Measurements from ENCODE around the gene OR5L2. TPM values are rescaled to one million over a fixed set of nuclear protein-coding genes. Genes with fewer than 3 reads are reported as not detected.
"Not testable (repeated sequence)": the region's sequence is repeated elsewhere in the genome, so short reads cannot be mapped to it uniquely, and the experiment has no call there.

Gene OR5L2
- polyA plus RNA-seq (2013, experiment 1 of 2; ENCODE audit: insufficient read length) = not detected
- not detected for polyA plus RNA-seq (2013, experiment 2 of 2; ENCODE audit: insufficient read length)

GRCh38 chr11:55826919-55827318, at the start of gene OR5L2:
OR5L2 (plus strand) TSS chr11:55827219; CDS start chr11:55827219, 0 bp downstream.
- DNase-seq = no peak

- DNase-seq = no peak
Measured at GRCh38 chr11:55791606-55792005, 35.4 kb upstream of the OR5L2 start.

GRCh38 chr11:55793321-55793720, 33.7 kb upstream of the OR5L2 start:
- DNase-seq = no peak

- no peak for DNase-seq
Measured at GRCh38 chr11:55795256-55795655, 31.8 kb upstream of the OR5L2 start, which contains the start of gene OR5D14. OR5D14 (plus strand) TSS chr11:55795556; CDS start chr11:55795556, 0 bp downstream.

- DNase-seq = no peak
Measured at GRCh38 chr11:55806248-55806647, 20.8 kb upstream of the OR5L2 start.

- no peak for DNase-seq
Measured at GRCh38 chr11:55811067-55811466, 16.0 kb upstream of the OR5L2 start, which contains the start of gene OR5L1. OR5L1 (plus strand) TSS chr11:55811367; CDS start chr11:55811467, 100 bp downstream.

- no peak for DNase-seq
Measured at GRCh38 chr11:55819330-55819729, 7.7 kb upstream of the OR5L2 start, which contains the start of gene OR5D18. OR5D18 (plus strand) TSS chr11:55819630; CDS start chr11:55819630, 0 bp downstream.

- no peak for DNase-seq
Measured at GRCh38 chr11:55838452-55838851, 11.4 kb downstream of the OR5L2 start, which contains the start of gene OR5D16. OR5D16 (plus strand) TSS chr11:55838752; CDS start chr11:55838752, 0 bp downstream.

- no peak for DNase-seq
Measured at GRCh38 chr11:55847453-55847852, 20.4 kb downstream of the OR5L2 start.

GRCh38 chr11:55849037-55849436, 22.0 kb downstream of the OR5L2 start:
- DNase-seq = no peak

GRCh38 chr11:55852141-55852540, 25.1 kb downstream of the OR5L2 start:
- no peak for DNase-seq

- no peak for DNase-seq
Measured at GRCh38 chr11:55854704-55855103, 27.7 kb downstream of the OR5L2 start.

GRCh38 chr11:55867354-55867753, 40.3 kb downstream of the OR5L2 start:
- DNase-seq = not testable (repeated sequence)

GRCh38 chr11:55872731-55873130, 45.7 kb downstream of the OR5L2 start:
- DNase-seq = not testable (repeated sequence)

GRCh38 chr11:55873146-55873545, 46.1 kb downstream of the OR5L2 start:
- DNase-seq = not testable (repeated sequence)

Measured in fibroblast of skin of abdomen (primary cell).